Ramos (cell line): ENCODE results near the gene MTX1.

Experiments used
- in situ Hi-C: fragments of 300-500 bp; cut with MboI; formaldehyde crosslinking; loops from one replicate; pipeline ENCODE4 v1.14.3; 2022; ENCODE audit warnings: low sequenced_read_pairs; ENCODE audit not compliant: unreplicated experiment

The MTX1 gene

GRCh38 chr1:155173478-155174323, 34.8 kb upstream of the MTX1 start, which contains the start of gene TRIM46:
Gene TRIM46 (plus strand): TSS chr1:155173849. CDS start chr1:155173967, 118 bp downstream.
- in situ Hi-C loops, result no loop called here

GRCh38 chr1:155174324-155175280, 33.9 kb upstream of the MTX1 start:
- in situ Hi-C loops, result no loop called here

GRCh38 chr1:155175281-155175926, 33.1 kb upstream of the MTX1 start:
- in situ Hi-C loops, result no loop called here

GRCh38 chr1:155175927-155176371, 32.5 kb upstream of the MTX1 start:
- in situ Hi-C loops, result no loop called here

- in situ Hi-C loops, result no loop called here
These were observed 31.9 kb upstream of the MTX1 start for GRCh38 chr1:155176544-155177071.

- in situ Hi-C loops, result no loop called here
These were observed 31.1 kb upstream of the MTX1 start for GRCh38 chr1:155177192-155177917.

GRCh38 chr1:155177918-155178281, 30.6 kb upstream of the MTX1 start:
- in situ Hi-C loops, result no loop called here

- in situ Hi-C loops, result no loop called here
These were observed 29.9 kb upstream of the MTX1 start for GRCh38 chr1:155178441-155179111.

- in situ Hi-C loops, result no loop called here
These were observed 29.1 kb upstream of the MTX1 start for GRCh38 chr1:155179112-155180031.

GRCh38 chr1:155181371-155182051, 27.0 kb upstream of the MTX1 start:
- in situ Hi-C loops, result no loop called here

- in situ Hi-C loops, result no loop called here
These were observed 26.4 kb upstream of the MTX1 start for GRCh38 chr1:155182052-155182550.

- in situ Hi-C loops, result no loop called here
These were observed 24.7 kb upstream of the MTX1 start for GRCh38 chr1:155183775-155184221.

GRCh38 chr1:155184351-155184811, 24.1 kb upstream of the MTX1 start:
- in situ Hi-C loops, result no loop called here

- in situ Hi-C loops, result no loop called here
These were observed 23.4 kb upstream of the MTX1 start for GRCh38 chr1:155184835-155185782.

GRCh38 chr1:155185783-155186066, 22.8 kb upstream of the MTX1 start:
- in situ Hi-C loops, result no loop called here

GRCh38 chr1:155186067-155186793, 22.3 kb upstream of the MTX1 start:
- in situ Hi-C loops, result no loop called here
